Measurements from ENCODE around the gene ASB10. TPM values are rescaled to one million over a fixed set of nuclear protein-coding genes. Genes with fewer than 3 reads are reported as not detected.

ASB10 gene
- total and polyA plus RNA-seq, 2 of the 8 experiments (the other 6 are each of a cell fraction or from before 2014, with no cell fraction given): not detected

DNA sequence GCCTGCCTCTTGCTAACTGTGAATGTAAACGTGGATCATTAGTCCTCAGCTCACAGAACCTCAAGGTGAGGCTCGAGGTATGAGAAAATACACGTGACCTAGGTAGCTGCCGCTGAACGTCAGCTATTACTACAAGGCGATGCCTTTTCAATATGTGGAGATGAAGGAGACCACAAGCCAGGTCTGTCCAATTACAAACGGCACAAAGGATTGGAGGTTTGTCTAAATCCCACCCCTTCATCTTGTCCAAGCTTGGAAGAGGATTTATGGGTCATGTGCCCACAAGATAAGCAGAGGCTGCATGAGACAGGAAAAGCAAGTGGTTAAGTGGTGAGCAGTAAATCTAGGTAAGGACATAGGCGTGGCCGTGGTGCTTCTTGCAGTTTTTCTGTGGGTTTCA lies 19.9 kb upstream of the ASB10 start:
- TF ChIP-seq MAX (IDR thresholded peaks at IDR 0.05): no peak
- no peak for TF ChIP-seq CBX5 (IDR thresholded peaks at IDR 0.05; ENCODE audit: low read depth, low read length)
- no peak for TF ChIP-seq POLR2AphosphoS5 (IDR thresholded peaks at IDR 0.05; ENCODE audit: low read depth, low read length)
- TF ChIP-seq CTBP2 (IDR thresholded peaks at IDR 0.05; ENCODE audit: borderline replicate concordance, insufficient read depth, insufficient read length, low read length): no peak
- TF ChIP-seq FOSL1 (IDR thresholded peaks at IDR 0.05; ENCODE audit: insufficient read depth, low read depth, low read length): no peak
- TF ChIP-seq RFX5 (IDR thresholded peaks at IDR 0.05; ENCODE audit: borderline replicate concordance, low read depth, low read length): no peak
- TF ChIP-seq GABPA (IDR thresholded peaks at IDR 0.05; ENCODE audit: borderline replicate concordance, insufficient read depth, low read length): no peak
- TF ChIP-seq TAF7 (optimal IDR thresholded peaks at IDR 0.05; ENCODE audit: borderline replicate concordance, low read depth, low read length): no peak
- TF ChIP-seq, protein P1, sequence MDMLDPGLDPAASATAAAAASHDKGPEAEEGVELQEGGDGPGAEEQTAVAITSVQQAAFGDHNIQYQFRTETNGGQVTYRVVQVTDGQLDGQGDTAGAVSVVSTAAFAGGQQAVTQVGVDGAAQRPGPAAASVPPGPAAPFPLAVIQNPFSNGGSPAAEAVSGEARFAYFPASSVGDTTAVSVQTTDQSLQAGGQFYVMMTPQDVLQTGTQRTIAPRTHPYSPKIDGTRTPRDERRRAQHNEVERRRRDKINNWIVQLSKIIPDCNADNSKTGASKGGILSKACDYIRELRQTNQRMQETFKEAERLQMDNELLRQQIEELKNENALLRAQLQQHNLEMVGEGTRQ (IDR thresholded peaks at IDR 0.05; ENCODE audit: low read length): no peak
- no peak for TF ChIP-seq SIN3A (conservative IDR thresholded peaks at IDR 0.05 in 1 of 2, IDR thresholded peaks at IDR 0.05 in 1 of 2; ENCODE audit: low read depth in 1 of 2, low read length in 2 of 2)
- no peak for TF ChIP-seq EGR1 (IDR thresholded peaks at IDR 0.05; ENCODE audit: borderline replicate concordance, low read depth, low read length)
- CTCF ChIA-PET (ENCODE audit: partially characterized antibody): interaction anchor here (0.6 to 3.1 kb wide), 5 partner anchors 12 to 143 kb away, joined by 3 to 13 read pairs (median 3); no protein-coding TSS in a partner anchor

More for the DNA sequence above, 19.9 kb upstream of the ASB10 start:
- Histone ChIP-seq H3K4me2 (ENCODE audit: insufficient read depth in 1 of 2, low read depth in 2 of 2, low read length in 2 of 2) (no peak overlapping the region), H4K8ac (ENCODE audit: extremely low read depth, insufficient read depth, low read length) (no peak overlapping the region), H2AFZ (ENCODE audit: low read length) (no peak overlapping the region), H2BK15ac (ENCODE audit: low read length) (0 out of 2 replicates have a peak overlapping the region, but pooled peaks have one; percentile 37), H3K23me2 (ENCODE audit: low read depth, low read length) (no peaks in the 10 kb centered on the region), H3K18ac (ENCODE audit: extremely low read depth, low read length) (no peak overlapping the region), H2AK5ac (ENCODE audit: low read depth, low read length) (no peak overlapping the region), H2BK5ac (ENCODE audit: low read depth, low read length) (no peak overlapping the region), H2BK12ac (ENCODE audit: low read depth, low read length) (no peak overlapping the region), H3K36me3 (ENCODE audit: control insufficient read depth in 2 of 4, insufficient read depth in 4 of 4, low read length in 3 of 4) (peaks cover 0 to under 1% (median 0%) of the 10 kb centered on the region in 4 experiments; a peak in 1 of 8 replicates), H3K79me2 (ENCODE audit: control insufficient read depth in 1 of 2, insufficient read depth in 2 of 2, low read length in 2 of 2) (no peaks in the 10 kb centered on the region), H3K27ac (ENCODE audit: low read depth, low read length) (no peak overlapping the region), H3K79me1 (ENCODE audit: low read depth, low read length) (no peaks in the 10 kb centered on the region), H2BK120ac (replicated peaks; ENCODE audit: low read depth, low read length) (no peak overlapping the region), H3K9ac (replicated peaks in 1 of 4; ENCODE audit: extremely low read depth in 1 of 4, low read depth in 3 of 4, low read length in 3 of 4) (no peak overlapping the region), H3K27me3 (replicated peaks in 1 of 4; ENCODE audit: control insufficient read depth in 3 of 4, extremely low read depth in 1 of 4, insufficient read depth in 3 of 4, low read length in 3 of 4) (peaks cover 0 to 3% (median 0%) of the 10 kb centered on the region in 4 experiments; a peak in 2 of 7 replicates), H3K23ac (ENCODE audit: insufficient read length) (no peak overlapping the region), H4K20me1 (replicated peaks in 1 of 2; ENCODE audit: control insufficient read depth in 1 of 2, insufficient read depth in 2 of 2, low read length in 2 of 2) (peaks cover 5% of the 10 kb centered on the region in 2 experiments), H3K4me1 (replicated peaks in 1 of 4; ENCODE audit: control insufficient read depth in 3 of 4, insufficient read depth in 4 of 4, low read length in 3 of 4) (peaks cover 0 to 6% (median 3%) of the 10 kb centered on the region in 4 experiments; a peak in 4 of 7 replicates), H3K56ac (replicated peaks; ENCODE audit: insufficient read length, low read depth, low read length) (no peak overlapping the region), H3K9me3 (ENCODE audit: insufficient read depth in 2 of 2, low read depth in 1 of 2, low read length in 1 of 2) (no peaks in the 10 kb centered on the region), H3K4ac (replicated peaks; ENCODE audit: insufficient read length, low read depth, low read length) (no peak overlapping the region), H2BK20ac (ENCODE audit: low read length) (no peak overlapping the region), H4K5ac (ENCODE audit: insufficient read length, low read depth, low read length) (no peak overlapping the region), H3K4me3 (ENCODE audit: extremely low read depth in 1 of 4, insufficient read depth in 2 of 4, low read depth in 3 of 4, low read length in 4 of 4) (no peak overlapping the region), H3K14ac (ENCODE audit: insufficient read length) (no peak overlapping the region), H4K91ac (replicated peaks; ENCODE audit: insufficient read length, low read length) (no peak overlapping the region)
- WGBS, 2 experiments (ENCODE audit: extremely low coverage in 1 of 2, insufficient coverage in 1 of 2, insufficient read length in 1 of 2, insufficient replicate concordance in 2 of 2, low coverage in 1 of 2, low lambda C conversion rate in 2 of 2, missing lambda C conversion rate in 1 of 2): 90% methylated on average over 9 of the region's 9 CpGs; no CpG with 5 or more reads in 1 of the 2 experiments
- no peak for FAIRE-seq
- POLR2A ChIA-PET (ENCODE audit: partially characterized antibody): interaction anchor here (1.0 kb wide), 1 partner anchor 24 kb away, joined by 4 read pairs; no protein-coding TSS in a partner anchor
- no peak for DNase-seq (ENCODE audit: low read depth in 1 of 2, low spot score in 2 of 2)
